ENCODE data around the gene AQP6.

AQP6 gene

DNA sequence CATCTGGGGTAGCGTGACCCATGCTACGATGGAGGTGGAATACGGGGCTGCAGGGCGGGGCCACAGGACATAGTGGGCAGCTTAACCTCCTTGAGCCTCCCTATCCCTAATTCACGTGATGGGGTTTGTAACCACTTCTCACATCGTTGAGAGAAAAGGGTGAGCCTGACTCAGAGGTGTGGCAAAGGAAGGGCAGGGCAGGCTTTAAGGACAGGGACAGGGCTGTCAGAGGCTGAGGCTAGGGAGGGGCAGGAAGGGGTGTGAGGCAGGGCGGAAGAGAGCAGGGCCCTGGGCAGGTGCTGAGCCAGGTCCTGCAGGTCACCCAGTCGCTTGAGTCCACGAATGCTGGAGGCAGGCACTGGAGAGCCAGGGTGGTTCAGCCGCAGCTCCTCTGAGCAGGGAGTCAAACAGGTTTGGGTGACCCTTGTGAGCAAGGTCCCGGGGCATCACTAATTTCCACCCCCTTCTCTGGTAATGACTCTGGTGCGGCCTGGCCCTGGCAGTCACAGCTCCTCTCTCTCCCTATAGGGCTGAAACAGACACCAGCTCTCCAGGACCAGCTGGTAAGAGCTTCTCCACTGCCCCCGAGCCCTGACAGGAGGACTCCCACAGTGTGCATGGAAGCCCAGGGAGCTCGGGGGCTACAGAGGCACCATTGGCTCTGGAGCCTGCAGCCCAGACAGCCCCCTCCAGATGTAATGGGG lies 29.7 kb upstream of the AQP6 start:
- DNase-seq (ENCODE audit: low spot score): no peak

- DNase-seq (ENCODE audit: low spot score): no peak
Observed at GRCh38 chr12:49943625-49943960, 29.2 kb upstream of the AQP6 start.

GRCh38 chr12:49944046-49944445 lies 28.7 kb upstream of the AQP6 start:
- DNase-seq (ENCODE audit: low spot score): no peak

DNA sequence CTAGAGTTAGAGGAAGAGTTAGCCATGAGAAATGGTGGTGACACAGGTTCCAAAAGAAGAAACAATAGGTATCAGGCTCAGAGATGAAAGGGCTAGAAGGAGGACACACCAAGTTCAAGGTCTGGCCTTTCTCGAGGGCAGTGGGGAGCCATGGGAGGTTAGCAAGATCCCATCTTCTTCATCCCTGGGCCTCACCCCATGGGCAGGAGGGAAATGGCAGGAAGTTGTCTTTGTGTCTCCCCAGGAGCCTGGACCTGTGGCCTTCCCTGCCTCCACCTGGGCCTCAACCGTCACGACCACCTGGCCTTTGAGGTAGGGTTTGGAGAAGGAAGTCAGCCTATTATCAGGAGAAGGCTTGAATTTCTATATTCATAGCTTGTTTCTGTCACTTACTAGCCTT lies 28.0 kb upstream of the AQP6 start:
- DNase-seq (ENCODE audit: low spot score): no peak

DNA sequence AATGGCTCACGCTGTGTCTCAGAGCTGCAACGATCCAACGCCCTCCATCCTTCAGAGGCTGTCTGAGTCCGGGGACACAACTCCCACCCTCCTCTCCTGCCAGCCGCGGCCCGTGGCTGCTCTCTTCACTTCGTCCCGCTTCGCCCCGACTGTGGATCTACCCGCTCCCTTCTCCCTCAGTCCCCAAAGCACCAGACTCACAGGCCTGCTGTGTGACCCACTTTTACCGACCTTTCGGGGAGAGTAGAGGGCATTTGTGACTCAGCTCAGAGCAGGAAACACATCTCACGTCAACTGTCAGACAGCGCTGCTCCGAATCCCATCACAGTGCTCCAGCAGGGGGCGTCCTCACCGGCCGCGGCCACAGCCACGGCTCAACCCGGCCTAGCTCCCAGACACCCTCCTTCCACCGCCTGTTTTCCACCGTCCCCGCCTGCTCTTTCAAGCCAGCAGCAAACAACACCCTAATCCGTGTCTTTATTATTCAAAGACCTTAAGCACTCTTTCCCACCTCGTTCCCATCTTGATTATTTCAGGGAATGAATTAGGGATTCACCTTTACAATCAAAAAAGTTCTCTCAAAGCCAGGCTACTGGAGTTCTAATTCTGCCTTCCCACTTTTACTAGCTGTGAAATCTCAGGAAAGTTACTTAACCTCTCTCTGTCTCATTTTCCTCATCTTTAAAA lies 27.2 kb upstream of the AQP6 start:
- DNase-seq (ENCODE audit: low spot score): peak; percentile 91

DNA sequence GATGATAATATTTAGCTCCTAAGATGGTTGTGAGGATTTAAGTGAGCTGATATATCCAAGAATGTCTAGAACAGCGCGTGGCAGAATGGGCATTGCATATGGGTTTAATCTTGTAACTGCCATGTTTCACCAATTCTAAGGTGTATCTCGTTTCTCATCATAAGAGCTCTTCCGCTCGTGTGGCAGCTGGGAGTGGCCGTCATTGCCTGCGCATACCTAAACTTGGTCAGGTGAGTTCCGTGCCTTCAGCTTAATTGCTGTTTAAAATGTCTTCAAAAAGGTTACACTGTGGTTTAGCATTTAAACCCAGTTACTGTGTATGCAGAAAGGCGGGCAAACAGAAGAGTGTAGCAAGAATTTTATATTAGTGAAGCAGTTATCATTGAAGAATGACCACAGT lies 26.7 kb upstream of the AQP6 start:
- no peak for DNase-seq (ENCODE audit: low spot score)

- DNase-seq (ENCODE audit: low spot score): no peak
Observed at GRCh38 chr12:49946497-49946896, 26.2 kb upstream of the AQP6 start.

- no peak for DNase-seq (ENCODE audit: low spot score)
Observed at GRCh38 chr12:49947593-49948226, 25.0 kb upstream of the AQP6 start.

DNA sequence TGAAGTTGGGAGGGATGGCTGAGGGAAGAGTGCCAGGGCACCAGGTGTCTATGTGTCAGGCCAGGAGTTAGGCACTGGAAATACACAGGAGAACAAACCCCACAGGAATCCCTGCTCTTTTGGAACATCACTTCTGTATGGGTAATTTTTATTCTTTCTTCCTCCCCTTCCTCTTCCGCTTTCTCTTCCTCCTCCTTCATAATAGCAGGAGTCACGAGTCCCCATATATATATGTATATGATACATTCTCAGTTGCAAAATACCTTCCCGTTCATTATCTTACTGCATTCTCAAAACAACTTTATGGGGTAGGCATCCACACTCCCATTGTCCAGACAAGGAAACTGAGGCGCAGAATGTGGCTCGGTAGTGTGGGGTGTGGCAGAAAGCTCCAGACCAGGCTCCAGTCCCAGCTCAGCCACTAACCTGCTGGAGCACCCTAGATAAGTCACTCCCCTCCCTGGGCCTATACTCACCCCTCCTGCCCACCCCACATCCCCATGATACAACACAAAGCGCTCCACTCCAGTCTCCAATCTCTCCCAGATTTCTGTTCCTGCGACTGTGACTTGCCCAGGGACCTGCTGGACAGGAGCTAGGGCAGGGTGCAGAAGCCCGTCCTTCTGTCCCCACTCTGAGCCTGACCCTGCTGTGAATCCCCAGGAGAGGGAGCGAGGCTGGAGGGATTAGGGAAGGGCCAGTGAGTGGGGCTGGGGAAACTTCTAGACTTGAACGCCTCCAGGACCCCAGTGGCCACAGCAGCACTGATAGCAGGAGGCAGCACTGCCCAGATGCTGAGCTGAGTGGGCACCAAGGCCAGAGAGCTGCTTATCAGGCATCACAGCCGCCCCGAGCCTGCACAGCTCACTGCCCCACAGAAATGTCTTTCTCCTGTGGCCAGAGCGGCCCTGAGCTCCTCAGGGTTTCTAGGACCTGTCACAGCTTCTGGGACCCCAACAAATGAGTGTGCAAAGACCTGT lies 23.6 kb upstream of the AQP6 start:
- no peak for DNase-seq (ENCODE audit: low spot score)

- no peak for DNase-seq (ENCODE audit: low spot score)
Observed at GRCh38 chr12:49949866-49950265, 22.9 kb upstream of the AQP6 start.

DNA sequence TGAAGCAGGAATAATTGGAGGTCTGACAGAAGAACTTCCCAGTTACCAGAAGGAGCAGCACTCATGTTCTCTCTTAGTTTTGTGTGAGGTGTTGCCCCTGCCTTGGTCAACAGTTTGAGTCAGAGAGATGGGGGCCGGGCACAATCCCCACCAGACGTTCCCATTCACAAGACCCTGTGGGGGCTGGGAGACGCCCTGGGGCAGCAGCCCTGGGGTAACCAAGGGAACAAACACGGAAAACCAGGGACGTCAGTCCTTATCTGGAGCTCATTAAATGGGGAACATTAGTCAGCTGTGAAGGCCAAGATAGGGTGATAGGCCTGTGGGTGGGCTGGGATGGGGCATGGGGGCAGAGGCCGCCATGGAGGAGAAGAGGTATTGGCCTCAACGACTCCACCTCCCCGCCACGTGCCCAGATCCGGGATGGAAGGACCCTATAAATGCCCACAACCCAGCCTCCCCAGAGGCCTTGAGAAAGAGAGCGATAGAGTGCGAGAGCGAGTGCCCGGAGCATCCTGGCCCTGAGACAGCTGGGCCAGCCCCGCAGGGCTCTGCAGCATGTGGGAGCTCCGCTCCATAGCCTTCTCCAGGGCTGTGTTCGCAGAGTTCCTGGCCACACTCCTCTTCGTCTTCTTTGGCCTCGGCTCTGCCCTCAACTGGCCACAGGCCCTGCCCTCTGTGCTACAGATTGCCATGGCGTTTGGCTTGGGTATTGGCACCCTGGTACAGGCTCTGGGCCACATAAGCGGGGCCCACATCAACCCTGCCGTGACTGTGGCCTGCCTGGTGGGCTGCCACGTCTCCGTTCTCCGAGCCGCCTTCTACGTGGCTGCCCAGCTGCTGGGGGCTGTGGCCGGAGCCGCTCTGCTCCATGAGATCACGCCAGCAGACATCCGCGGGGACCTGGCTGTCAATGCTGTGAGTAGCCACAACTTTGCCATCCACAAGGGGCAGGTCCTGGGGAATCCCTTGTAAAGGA lies 22.2 kb upstream of the AQP6 start, which contains the start of gene AQP2:
TSS of gene AQP2 (plus strand) at position 465 of the 979 bp plus-strand sequence. CDS start at position 559, 94 bp downstream.
- no peak for DNase-seq (ENCODE audit: low spot score)

DNA sequence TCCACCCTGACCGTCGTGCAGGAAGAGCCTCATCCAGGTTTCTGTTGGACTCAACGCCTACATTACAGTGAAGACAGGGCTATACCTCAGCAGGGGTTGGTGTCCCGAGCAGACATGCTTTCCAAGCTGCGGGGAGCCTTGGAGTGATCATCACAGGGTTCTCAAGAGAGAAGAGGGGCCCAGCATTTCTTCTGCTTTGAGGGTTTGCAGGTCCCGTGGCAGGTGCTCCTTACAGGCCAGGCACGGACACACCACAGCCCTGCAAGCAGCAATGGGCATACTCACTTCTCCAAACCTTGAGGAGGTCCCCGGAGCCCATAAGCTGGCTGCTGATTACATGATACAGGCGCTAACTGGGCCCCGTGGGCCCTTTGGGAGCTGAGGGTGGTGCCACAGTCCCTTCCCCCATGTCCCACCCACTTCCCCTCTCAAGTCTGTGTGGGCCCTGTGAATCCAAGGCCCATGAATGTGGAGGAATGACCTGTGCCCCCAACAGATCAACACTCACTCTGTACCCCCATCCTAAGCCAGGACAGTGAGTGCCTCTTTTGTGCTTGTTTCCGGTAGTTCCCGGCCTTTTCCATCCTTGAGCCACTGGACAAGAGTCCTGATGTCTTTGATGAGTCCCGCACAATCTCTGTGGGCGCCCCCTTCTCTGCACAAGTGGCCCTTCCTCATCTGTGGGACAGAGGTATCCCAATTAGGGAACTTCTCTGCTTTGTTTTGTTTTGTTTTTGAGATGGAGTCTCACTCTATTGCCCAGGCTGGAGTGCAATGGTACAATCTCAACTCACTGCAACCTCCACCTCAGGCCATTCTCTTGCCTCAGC lies 21.1 kb upstream of the AQP6 start:
- DNase-seq (ENCODE audit: low spot score): no peak

GRCh38 chr12:49952391-49953055 lies 20.2 kb upstream of the AQP6 start:
- DNase-seq (ENCODE audit: low spot score): no peak

GRCh38 chr12:49953151-49953550 lies 19.6 kb upstream of the AQP6 start:
- DNase-seq (ENCODE audit: low spot score): no peak

- DNase-seq (ENCODE audit: low spot score): no peak
Observed at GRCh38 chr12:49953961-49954846, 18.5 kb upstream of the AQP6 start.

DNA sequence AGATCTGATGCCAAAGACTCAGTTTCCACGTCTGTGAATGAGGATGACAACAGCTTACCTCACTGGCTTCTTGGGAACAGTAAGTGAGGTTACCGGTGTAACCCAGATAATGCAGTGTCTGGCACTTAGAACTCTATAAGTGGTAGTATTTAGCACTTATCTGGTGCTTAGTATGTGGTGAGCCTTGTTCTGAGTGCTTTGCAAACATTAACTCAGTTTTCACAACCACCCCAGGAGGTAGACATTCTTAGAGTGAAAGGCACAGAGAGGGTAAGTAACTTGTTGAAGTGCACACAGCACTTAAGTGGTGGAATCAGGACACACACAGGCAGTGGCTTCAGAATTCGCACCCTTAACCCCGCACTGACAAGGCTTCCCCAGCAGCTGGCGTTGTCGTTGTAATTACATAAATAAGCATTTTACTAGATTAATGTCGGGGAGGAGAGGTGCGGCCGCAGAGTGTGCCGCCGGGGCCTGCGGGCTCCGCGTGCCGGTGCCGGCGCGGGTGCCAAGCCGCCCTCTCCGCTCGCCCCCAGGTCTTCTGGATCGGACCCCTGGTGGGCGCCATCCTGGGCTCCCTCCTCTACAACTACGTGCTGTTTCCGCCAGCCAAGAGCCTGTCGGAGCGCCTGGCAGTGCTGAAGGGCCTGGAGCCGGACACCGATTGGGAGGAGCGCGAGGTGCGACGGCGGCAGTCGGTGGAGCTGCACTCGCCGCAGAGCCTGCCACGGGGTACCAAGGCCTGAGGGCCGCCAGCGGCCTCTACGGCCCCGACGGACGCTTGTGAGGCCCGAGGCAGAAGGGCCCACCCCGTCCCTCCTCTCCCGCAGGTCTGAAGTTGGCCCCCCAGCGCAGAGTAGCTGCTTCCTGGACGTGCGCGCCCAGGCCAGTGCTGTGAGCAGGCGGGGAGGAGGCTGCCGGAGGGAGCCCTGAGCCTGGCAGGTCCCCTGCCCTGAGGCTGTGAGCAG lies 17.6 kb upstream of the AQP6 start:
- DNase-seq (ENCODE audit: low spot score): no peak
